Fibroblast of skin of left biceps (primary cell): ENCODE measurements around the gene CABP4.
"Not testable (repeated sequence)": the region's sequence is repeated elsewhere in the genome, so short reads cannot be mapped to it uniquely, and the experiment has no call there.

Experiments used
- DNase-seq, 2 experiments: peaks; one replicate each; pipeline ENCODE4 v3.0.0-alpha.2; 2013; ENCODE audit warnings: low read depth in 2 of 2

Gene CABP4

GRCh38 chr11:67453816-67454732, 1.1 kb upstream of the CABP4 start:
- DNase-seq: no peak

GRCh38 chr11:67456068-67456705, 1.0 kb downstream of the CABP4 start:
- DNase-seq: no peak

- no peak for DNase-seq
Measured at GRCh38 chr11:67457453-67457852, 2.3 kb downstream of the CABP4 start.

GRCh38 chr11:67458266-67458665, 3.1 kb downstream of the CABP4 start:
- no peak for DNase-seq

- no peak for DNase-seq
Measured at GRCh38 chr11:67463186-67463585, 8.0 kb downstream of the CABP4 start.

GRCh38 chr11:67463680-67464410, 8.7 kb downstream of the CABP4 start:
- no peak for DNase-seq

GRCh38 chr11:67464411-67465188, 9.4 kb downstream of the CABP4 start:
- peak in 1 of 2 experiments; percentile 15 for DNase-seq

GRCh38 chr11:67465189-67465510, 10.0 kb downstream of the CABP4 start:
- DNase-seq: no peak

GRCh38 chr11:67465530-67465929, 10.4 kb downstream of the CABP4 start:
- not testable (repeated sequence) for DNase-seq

- DNase-seq: no peak
Measured at GRCh38 chr11:67466367-67466766, 11.2 kb downstream of the CABP4 start.

GRCh38 chr11:67466962-67467771, 12.0 kb downstream of the CABP4 start:
- no peak for DNase-seq

GRCh38 chr11:67468056-67468455, 12.9 kb downstream of the CABP4 start:
- no peak for DNase-seq

GRCh38 chr11:67468456-67468758, 13.3 kb downstream of the CABP4 start:
- no peak for DNase-seq

GRCh38 chr11:67468759-67469507, 13.8 kb downstream of the CABP4 start, which contains the start of gene TMEM134:
Gene TMEM134 (minus strand): TSS chr11:67469251. CDS start chr11:67469192, 59 bp downstream.
- DNase-seq: peak; percentile 71 to 76

GRCh38 chr11:67469508-67469811, 14.3 kb downstream of the CABP4 start:
- no peak for DNase-seq

- DNase-seq: no peak
Measured at GRCh38 chr11:67470337-67471002, 15.3 kb downstream of the CABP4 start.

- no peak for DNase-seq
Measured at GRCh38 chr11:67472882-67473281, 17.7 kb downstream of the CABP4 start.

- not testable (repeated sequence) for DNase-seq
Measured at GRCh38 chr11:67476692-67477091, 21.5 kb downstream of the CABP4 start.

- DNase-seq: not testable (repeated sequence)
Measured at GRCh38 chr11:67477344-67478050, 22.3 kb downstream of the CABP4 start.
